GM06990 (cell line): ENCODE measurements around the gene GRHL1.

Experiments used
- DNase-seq: peaks from one replicate; pipeline ENCODE4 v3.0.0-alpha.2; 2011; ENCODE audit not compliant: insufficient read length; ENCODE audit errors: extremely low read depth
- H3K27me3 ChIP-seq: replicated peaks from 2 replicates; pipeline ENCODE4 v1.6.0; 2011; ENCODE audit warnings: low read length; ENCODE audit not compliant: control insufficient read depth, insufficient read depth
- H3K36me3 ChIP-seq: 2 replicates; pipeline ENCODE4 v1.5.1; 2011; ENCODE audit warnings: low read length; ENCODE audit not compliant: control insufficient read depth, insufficient read depth
- H3K4me3 ChIP-seq: replicated peaks from 2 replicates; pipeline ENCODE4 v1.5.1; 2011; ENCODE audit warnings: low read depth, mild to moderate bottlenecking, control low read depth, low read length
- TF ChIP-seq, protein P1 (sequence below): IDR thresholded peaks from 2 replicates; pipeline ENCODE4 v1.5.1; 2011; ENCODE audit warnings: low read length, control low read depth, mild to moderate bottlenecking, inconsistent platforms; ENCODE audit not compliant: insufficient read depth, poor library complexity, severe bottlenecking

Gene GRHL1

DNA sequence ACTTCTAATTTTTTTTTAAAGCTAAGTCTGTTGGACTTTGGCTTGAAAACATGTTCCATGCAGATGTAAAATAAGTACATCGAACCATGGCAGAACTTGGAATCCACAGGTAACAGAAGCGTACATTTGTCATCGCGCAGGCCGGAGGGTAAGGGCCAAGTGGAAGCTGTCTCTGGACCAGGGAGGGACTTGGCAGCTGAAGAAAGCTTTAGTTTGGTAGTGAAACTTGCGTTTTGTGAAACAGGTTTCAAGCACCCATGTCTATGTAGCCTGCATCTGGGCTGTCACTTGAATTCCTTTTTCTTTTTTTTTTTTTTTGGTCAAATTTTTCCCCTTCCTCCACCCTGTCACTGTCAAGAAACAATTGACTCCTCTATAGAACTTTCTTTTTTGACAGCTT, 20.4 kb downstream of the GRHL1 start:
- TF ChIP-seq, protein P1, sequence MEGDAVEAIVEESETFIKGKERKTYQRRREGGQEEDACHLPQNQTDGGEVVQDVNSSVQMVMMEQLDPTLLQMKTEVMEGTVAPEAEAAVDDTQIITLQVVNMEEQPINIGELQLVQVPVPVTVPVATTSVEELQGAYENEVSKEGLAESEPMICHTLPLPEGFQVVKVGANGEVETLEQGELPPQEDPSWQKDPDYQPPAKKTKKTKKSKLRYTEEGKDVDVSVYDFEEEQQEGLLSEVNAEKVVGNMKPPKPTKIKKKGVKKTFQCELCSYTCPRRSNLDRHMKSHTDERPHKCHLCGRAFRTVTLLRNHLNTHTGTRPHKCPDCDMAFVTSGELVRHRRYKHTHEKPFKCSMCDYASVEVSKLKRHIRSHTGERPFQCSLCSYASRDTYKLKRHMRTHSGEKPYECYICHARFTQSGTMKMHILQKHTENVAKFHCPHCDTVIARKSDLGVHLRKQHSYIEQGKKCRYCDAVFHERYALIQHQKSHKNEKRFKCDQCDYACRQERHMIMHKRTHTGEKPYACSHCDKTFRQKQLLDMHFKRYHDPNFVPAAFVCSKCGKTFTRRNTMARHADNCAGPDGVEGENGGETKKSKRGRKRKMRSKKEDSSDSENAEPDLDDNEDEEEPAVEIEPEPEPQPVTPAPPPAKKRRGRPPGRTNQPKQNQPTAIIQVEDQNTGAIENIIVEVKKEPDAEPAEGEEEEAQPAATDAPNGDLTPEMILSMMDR: no peak
- no peaks in the 10 kb centered on the region for H3K27me3 ChIP-seq
- DNase-seq: no peak

DNA sequence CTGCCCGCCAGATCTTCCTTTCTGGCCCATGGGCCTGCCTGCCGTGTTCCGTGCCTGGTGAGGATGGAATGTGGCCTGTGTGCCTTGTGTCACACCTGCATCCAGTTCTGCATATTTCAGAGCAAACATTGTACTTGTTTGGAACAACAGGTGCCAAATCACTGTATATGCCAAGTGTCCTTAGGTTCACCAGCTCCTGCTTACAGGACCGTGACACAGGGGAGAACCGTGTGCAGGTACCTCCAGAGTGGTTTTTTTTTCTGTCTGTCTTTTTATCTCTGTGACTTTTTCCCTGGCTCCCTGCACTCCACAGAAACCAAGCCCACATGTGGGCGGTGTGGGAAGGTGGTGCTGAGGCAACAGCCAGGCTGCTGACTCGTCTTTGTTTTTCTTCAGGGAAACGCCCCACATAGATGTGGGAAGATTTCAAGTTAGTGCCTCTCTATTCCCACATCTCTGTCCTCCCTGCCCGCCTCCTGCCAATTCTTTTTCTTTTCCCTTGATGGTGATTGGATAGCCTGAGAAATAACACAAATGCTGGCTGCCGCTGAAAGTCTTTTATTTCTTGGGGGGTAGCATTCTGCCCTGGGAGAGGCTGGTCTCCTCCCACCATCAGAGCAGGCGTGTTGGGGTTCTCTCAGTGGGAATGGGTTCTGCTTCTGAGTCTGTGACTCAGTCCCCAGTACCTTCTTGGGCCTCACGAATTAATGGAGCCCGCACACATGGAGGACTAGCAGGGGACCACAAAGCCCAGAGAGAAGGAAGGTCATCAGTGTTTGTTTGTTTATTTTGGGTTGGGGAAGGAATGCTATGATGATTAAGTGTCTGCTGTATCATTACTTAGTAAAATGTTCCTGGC, 21.4 kb downstream of the GRHL1 start:
- TF ChIP-seq, protein P1: no peak
- Histone ChIP-seq H3K36me3 (no peaks in the 10 kb centered on the region), H3K4me3 (no peak overlapping the region), H3K27me3 (no peaks in the 10 kb centered on the region)
- no peak for DNase-seq

More for the DNA sequence above, 20.4 kb downstream of the GRHL1 start:
- H3K36me3 ChIP-seq: no peaks in the 10 kb centered on the region
- no peak overlapping the region for H3K4me3 ChIP-seq

DNA sequence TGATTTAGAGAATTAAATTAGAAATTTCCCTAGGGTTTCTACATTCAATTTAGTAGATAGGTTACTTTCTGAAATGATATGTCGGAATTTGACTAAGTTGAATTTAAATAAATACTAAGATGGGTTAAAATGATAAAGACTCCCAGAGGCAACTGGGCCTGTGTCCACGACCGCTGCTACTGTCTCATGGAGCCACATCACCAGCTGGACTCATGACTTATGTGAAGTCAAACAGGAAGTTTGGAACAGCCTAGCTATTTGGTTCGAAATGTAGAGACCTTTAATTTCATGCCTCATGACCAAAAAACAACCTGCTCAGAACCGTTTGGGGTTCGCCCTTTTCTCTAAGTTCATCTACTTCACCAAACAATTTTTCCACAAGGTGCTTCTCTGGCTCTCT, 22.2 kb downstream of the GRHL1 start:
- TF ChIP-seq, protein P1: no peak
- no peaks in the 10 kb centered on the region for H3K27me3 ChIP-seq
- no peak for DNase-seq
- H3K4me3 ChIP-seq: no peak overlapping the region
- H3K36me3 ChIP-seq: no peaks in the 10 kb centered on the region

DNA sequence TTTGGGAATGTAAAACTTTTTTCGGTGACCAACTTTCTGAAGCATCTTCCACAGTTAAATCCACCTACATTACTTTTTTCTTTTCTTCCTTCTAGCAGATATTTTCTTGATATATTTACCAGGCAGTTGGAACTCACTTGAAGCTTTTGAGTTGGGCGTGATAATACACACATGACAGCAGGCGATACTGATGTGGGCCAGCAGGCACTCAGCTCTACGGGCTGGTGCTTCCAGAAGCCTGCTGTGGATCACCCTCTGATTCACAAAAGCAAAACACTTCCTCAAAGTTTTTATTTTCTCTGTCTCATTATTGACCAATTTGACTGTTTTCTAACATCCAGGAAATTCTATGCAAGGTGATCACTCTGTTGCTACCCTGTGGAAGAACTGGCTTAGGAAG, 22.9 kb downstream of the GRHL1 start:
- TF ChIP-seq, protein P1: no peak
- H3K36me3 ChIP-seq: no peaks in the 10 kb centered on the region
- H3K27me3 ChIP-seq: no peaks in the 10 kb centered on the region
- H3K4me3 ChIP-seq: no peak overlapping the region
- DNase-seq: no peak

DNA sequence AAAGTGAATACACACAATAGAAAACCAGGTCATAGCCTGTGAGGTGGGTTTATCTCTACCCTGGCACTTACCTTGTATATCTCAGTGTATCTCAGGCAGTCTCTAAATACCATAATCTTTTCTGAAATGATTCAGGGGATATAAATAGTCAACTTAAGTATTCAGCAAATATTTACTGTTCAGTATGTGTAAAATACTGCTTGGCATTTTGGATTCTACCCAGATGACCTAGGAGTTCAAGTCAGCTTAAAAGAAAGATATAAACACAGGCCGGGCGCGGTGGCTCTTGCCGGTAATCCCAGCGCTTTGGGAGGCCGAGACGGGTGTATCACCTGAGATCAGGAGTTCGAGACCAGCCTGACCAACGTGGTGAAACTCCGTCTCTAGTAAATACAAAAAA, 23.8 kb downstream of the GRHL1 start:
- no peak overlapping the region for H3K4me3 ChIP-seq
- DNase-seq: no peak
- H3K36me3 ChIP-seq: no peaks in the 10 kb centered on the region
- no peaks in the 10 kb centered on the region for H3K27me3 ChIP-seq
- TF ChIP-seq, protein P1: no peak
